HG02798 (cell line): Measurements from ENCODE around the gene RARRES2.
A peak's percentile ranks its signal among the peaks of the same experiment; 100 is the strongest.
"Not testable (repeated sequence)": the region's sequence is repeated elsewhere in the genome, so short reads cannot be mapped to it uniquely, and the experiment has no call there.

Source experiments
- ATAC-seq: cut with Tn5 transposase; IDR thresholded peaks from one replicate; pipeline ENCODE4 v1.9.1; 2021; ENCODE audit warnings: mild to moderate bottlenecking; ENCODE audit not compliant: unreplicated experiment, poor library complexity

Gene RARRES2

DNA sequence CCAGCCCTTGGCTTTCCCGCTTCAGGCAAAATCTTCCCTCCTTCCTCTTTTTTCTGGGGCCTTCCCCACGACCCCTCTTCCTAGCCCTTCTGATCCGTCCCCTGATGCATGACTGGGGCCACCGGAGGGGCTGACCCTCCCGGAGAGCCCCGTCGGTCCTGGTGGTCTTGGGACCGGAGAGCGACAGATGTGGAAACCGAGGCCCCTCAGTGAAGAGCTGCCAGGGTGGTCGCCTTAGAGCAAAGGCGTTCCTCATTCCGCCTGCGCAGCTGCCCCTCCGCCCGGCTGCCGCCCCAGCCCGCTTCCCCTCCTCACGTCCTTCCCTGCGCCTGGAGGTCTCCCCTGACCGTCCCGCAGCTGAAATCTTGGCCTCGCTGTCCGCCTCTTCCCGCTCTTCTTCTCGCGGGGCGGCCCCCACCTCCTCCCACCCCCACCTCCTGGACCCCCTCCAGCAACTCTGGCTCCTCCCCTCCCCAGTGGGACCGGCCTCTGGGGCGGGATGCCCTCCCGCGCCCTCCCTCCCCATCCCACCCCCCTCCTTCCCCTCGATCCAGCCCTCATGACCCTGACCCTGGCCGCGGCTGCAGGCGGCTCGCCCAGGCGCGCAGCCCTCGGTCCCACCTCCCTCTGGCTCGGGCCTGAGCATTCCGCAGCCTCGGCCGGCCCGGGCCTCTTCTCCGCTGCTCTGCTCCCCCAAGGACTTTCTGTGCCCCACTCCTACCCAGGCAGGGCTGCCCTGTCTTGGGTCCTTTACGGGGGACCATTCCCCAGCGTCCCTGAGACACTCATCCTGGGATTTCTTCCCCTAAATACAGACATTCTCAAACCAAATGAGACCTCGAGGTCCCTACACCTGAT is at the start of gene RARRES2:
Gene RARRES2 (minus strand): TSS at position 367 of the 858 bp plus-strand sequence. CDS start 1,020 bp downstream, outside the sequence.
- ATAC-seq, result no peak

DNA sequence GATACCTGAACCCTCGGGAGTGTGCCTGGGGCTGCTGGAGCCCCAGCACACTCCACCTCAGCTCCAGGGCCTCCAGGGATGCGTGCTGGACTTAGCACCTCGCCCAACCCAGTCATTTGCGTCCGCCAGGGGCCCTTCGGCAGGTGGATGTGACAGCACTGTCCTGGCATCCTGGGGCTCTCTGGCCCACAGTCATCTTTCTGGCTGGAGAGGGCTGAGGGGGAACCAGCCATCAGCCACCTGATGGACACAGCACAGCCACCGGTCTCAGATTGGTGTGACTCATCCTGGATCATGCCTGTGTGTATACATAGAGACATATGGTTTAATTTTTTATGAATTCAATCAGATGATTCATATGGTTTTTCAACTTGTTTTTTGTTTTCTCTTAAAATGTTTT is 48.8 kb upstream of the RARRES2 start:
- no peak for ATAC-seq

GRCh38 chr7:150389532-150389816 is 48.0 kb upstream of the RARRES2 start:
- ATAC-seq, result no peak

DNA sequence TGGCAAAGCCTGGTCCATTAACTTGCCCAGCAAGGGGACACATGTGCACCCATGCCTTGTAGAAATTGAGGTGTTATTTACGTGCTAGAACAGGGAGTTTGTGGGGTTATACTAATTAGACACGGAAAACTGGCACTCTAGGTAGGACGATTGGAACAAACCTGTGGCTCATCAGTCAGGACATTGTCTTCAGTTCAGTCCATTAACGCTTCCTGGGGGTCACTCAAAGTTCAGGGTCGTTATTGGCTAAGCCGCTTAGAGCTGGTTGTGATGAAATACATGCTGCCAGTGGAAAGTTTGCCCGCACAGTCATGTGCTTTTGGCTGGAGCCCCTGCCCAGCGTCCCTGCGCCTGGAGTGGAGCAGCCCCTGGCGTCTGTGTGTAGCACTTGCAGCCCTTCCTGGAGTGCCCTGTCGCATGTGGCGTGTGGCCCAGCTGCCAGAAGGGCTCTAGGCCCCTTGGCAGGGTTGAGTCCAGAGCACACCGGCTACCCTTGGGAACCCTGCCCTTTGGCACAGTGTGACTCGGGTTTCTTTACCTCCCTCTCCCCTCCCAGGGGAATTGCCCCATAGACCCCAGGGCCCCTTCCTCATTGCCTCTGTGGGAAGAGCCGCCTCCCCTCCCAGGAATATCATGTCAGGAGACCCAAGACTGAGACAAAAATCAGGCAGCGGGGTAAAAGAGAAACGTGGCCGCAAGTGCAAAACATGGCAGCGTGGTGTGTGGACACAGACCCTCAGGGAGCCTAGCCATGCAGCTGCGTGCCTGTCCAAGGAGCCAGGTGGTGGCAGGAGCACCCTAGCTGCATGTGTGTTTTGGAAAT is 47.5 kb upstream of the RARRES2 start:
- no peak for ATAC-seq

GRCh38 chr7:150388306-150388705 is 46.9 kb upstream of the RARRES2 start:
- ATAC-seq, result no peak

- ATAC-seq, result not testable (repeated sequence)
Measured at GRCh38 chr7:150385884-150386283, 44.5 kb upstream of the RARRES2 start.

DNA sequence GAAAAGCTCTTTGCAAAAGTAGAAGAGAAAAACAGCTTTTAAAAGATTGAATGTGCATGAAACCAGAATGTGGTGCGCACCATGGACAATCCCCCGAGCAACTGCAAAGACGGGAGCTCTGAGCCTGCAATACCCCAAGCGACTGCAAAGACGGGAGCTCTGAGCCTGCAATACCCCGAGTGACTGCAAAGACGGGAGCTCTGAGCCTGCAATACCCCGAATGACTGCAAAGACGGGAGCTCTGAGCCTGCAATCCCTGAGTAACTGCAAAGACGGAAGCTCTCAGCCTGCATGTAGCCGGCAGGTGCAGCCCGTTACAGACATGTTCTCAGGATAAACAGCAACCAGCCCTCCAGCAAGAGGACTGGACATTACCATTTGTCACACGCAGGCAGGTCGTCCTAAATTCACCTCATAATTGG is 43.9 kb upstream of the RARRES2 start:
- ATAC-seq, result no peak

DNA sequence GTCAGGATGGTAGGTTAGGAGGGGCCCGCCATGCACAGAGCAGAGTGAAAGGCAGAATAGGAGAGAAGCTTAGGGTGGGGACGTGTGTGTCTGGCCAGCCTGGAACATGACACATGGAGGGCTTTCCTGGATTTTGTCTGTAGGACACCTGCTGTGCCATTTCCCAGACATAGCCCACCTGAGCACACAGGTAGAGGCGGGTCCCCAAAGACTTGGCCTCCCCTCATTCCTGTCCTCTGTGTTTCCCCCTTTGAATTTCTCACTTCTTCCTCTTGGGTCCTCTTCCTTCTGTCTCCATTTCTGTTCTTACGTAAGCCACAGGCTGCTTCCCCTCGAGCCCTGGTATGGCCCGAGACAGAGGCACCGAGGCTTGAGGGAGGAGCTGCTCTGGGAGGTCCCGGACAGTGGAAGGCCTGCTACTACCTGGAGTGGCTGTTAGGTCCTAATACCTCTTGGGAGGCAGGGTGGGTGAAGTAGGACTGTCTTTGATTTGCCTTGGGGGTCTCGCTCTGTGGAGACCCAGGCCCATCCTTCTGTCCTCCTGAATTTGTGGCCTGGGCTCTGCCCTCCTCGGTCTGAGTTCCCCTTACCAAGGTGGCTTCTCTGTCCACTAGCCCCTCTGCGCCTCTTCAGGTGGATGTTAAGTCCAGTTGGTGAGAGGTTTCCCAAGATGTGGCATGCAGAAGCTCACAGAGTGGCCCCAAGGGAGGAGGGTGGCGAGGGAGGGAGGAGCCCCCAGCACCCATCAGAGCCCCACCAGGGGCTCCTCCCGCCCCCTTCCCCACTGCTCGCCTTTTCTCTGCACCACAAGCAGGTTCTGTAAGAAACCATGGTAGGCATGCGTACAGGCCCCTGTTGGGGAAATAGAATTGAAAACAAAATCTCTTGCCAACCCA is 43.2 kb upstream of the RARRES2 start:
- ATAC-seq, result no peak

DNA sequence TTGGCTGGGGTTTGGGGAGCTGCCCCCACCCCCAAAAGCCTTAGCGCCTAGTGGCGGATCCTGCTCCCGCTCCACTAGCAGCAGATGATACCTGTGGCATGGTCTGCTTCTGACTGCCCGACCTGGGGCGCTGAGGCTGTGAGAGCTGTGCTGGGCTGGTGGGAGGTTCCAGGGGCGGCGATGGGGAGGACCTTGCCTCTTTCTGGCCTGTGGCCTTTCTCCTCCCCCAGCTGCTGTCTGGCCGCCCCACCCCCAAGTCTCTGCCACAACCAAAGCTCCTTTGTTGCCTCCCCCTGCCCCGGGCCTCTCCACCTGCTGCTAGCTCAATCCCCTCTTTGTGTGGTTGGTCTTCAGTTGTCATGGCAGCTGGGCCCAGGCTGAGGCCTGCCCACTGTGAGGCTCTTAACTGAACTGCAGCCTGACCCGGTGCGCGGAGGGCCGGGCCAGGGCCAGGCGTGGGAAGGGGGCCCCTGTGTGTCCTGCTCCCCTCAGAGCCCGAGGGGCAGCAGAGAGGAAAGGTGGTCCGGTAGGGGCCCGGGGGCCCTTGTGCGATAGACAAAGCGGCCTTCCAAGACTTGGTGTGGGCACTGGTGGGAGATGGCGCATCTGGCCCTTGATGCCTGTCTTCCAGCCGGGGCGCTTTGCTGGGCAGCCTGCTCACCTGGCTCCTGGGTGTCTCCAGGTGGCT is 42.4 kb upstream of the RARRES2 start:
- no peak for ATAC-seq

DNA sequence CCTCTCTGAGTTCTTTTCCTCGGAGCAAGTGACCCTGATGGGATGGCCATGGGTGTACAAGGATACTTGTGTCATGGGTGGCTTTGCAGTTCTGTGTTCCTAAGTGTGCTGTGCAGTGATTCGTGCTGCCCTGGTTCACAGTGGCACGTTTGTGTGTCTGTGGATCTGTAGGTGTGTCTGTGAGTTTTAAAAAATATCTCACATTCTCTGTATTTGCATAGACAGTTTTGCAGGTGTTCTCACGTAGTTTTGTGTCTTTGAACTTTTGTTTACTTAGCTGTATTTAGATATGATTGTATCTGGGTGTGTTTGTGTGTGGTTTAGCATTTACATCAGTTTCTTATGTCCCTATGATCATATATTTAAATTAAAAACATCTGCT is 41.4 kb upstream of the RARRES2 start:
- ATAC-seq, result no peak

DNA sequence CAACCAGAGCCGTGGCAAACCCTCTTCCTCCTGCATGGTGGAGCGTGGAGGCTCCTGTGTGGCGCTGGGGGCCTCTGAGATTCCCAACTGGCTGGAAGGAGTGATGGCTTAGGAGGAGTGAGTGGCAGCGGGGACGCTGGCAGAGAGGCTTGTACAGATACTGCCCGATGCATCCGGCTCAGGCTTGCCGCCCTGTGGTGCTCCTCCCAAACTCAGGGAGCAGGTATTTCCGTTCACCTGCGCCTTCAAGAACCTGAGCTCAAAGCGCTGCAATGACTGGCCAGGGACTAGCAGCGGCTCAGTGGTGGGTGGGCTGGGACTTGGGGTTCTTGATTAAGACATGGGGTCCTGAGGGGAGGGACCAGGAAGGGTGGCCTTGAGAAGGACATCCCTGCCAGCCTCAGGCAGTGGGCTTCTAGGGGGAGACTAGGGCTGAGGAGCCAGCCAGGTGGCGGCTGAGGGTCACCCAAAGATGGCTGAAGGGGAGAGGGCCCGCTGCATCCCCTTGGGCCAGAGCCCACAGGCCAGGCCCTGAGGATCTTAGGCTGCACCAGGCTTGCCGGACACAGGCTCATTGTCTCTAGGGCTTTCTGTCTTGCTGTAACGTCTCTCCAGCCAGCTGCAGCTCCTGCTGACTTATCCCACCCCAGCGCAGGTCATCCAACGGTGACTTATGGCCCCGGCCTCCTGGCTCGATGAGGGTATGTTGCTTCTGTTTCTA is 40.9 kb upstream of the RARRES2 start:
- no peak for ATAC-seq

- no peak for ATAC-seq
Measured at GRCh38 chr7:150381785-150382122, 40.3 kb upstream of the RARRES2 start.

DNA sequence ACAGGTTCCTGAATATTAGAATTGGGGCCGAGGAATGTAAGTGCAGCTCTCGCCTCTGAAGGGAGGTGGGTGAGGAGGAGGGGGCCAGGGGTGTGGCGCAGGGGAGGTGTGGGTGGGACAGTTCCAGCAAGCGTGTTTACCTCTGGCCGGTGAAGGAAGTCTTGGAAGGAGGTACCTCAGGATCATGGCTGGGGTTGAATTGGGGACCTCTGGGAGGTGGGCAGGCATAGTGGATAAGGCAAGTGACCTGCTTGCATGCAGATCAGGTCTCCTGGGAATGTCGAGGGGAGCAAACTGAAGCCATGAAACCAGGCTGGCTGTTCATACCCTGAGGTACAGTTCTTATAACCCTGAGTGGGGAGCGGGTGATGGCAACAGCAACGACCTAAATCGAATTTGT is 39.7 kb upstream of the RARRES2 start:
- no peak for ATAC-seq

DNA sequence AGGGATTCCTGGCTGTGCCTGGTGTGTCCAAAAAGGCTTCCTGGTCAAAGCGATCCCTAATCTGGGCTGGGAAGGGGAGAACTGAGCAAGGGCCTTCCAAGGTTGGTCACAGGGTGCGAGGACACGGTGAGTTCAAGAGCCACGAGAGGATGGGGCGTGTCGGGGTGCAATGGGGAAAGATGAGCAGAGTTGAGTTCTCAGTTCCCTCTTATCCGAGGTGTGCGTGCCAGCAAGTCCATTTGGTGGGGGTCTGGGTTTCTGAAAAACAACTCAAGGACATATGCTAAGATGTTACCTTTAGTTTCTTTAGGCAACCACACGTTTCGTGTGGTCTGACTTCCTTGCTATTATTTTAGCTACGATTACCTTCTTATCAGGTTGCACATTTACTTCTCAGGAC is 39.0 kb upstream of the RARRES2 start:
- peak; percentile 9 for ATAC-seq

- no peak for ATAC-seq
Measured at GRCh38 chr7:150379441-150380379, 38.3 kb upstream of the RARRES2 start.

DNA sequence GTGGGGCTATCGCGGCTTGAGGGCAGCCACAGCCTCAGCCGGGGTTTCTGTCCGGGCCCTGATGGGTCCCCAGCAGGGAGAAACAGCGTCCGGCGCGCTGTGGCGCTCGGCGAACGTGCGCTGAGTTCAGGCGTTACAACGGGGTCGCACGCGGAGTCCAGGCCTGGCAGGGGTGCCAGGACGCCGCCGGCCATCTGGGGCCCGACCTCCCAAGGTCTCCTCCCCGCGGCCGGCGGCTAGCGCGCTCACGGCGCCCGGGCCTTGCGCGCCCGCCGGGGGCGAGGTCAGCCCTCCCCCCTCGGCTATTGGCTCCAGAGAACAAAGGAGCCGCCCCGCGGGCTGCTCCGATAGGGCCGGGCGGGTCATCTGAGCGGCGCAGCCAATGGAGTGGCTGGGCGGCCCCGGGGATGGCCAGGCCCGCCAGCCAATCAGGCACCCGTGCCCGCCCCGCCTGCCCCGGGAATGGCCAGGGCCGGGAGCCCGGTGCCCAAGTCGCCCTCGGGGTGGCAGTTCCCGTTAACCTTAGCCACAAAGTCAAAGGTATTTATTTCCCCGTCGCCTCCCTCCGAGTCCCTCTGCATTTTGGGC is 37.5 kb upstream of the RARRES2 start, which contains the start of gene ZNF775:
Gene ZNF775 (plus strand): TSS at position 478 of the 588 bp plus-strand sequence. CDS start 9,141 bp downstream, outside the sequence.
- ATAC-seq, result peak; percentile 80

- no peak for ATAC-seq
Measured at GRCh38 chr7:150378115-150378852, 36.9 kb upstream of the RARRES2 start.
